MM.1S (cell line): ENCODE results near the gene NELL1.

Source experiments
- DNase-seq: peaks from one replicate; pipeline ENCODE4 v3.0.0-alpha.2; 2015
- H2AFZ ChIP-seq: fragments of 300-600 bp; sonication (generic); 2 replicates; pipeline ENCODE4 v1.6.0; 2016; ENCODE audit warnings: antibody characterized with exemption, low read length
- H3F3A ChIP-seq: fragments of 300-600 bp; sonication (generic); 2 replicates; pipeline ENCODE4 v1.6.1; 2016; ENCODE audit warnings: mild to moderate bottlenecking, antibody characterized with exemption, low read length, moderate library complexity, mixed read lengths; ENCODE audit not compliant: insufficient read depth
- H3K27ac ChIP-seq: fragments of 300-600 bp; sonication (generic); 2 replicates; pipeline ENCODE4 v1.5.1; 2016; ENCODE audit warnings: mild to moderate bottlenecking, low read length
- H3K27me3 ChIP-seq: fragments of 300-600 bp; sonication (generic); replicated peaks from 2 replicates; pipeline ENCODE4 v1.6.0; 2016; ENCODE audit warnings: low read length; ENCODE audit not compliant: insufficient read depth
- H3K36me3 ChIP-seq: fragments of 300-600 bp; sonication (generic); replicated peaks from 2 replicates; pipeline ENCODE4 v1.6.1; 2016; ENCODE audit warnings: mild to moderate bottlenecking, low read length, mixed read lengths; ENCODE audit not compliant: insufficient read depth
- H3K4me1 ChIP-seq: fragments of 300-600 bp; sonication (generic); 2 replicates; pipeline ENCODE4 v1.6.1; 2016; ENCODE audit warnings: low read length, mixed read lengths
- H3K4me2 ChIP-seq: fragments of 300-600 bp; sonication (generic); 2 replicates; pipeline ENCODE4 v1.6.0; 2016; ENCODE audit warnings: low read depth, low read length
- H3K4me3 ChIP-seq: fragments of 300-600 bp; sonication (generic); 2 replicates; pipeline ENCODE4 v1.5.1; 2016; ENCODE audit warnings: low read length, mixed read lengths
- H3K79me2 ChIP-seq: fragments of 300-600 bp; sonication (generic); 2 replicates; pipeline ENCODE4 v1.6.1; 2016; ENCODE audit warnings: mixed run types, low read length, mixed read lengths
- H3K9ac ChIP-seq: fragments of 300-600 bp; sonication (generic); 2 replicates; pipeline ENCODE4 v1.6.1; 2016; ENCODE audit warnings: low read length, mixed read lengths
- H3K9me2 ChIP-seq: fragments of 300-600 bp; sonication (generic); replicated peaks from 2 replicates; pipeline ENCODE4 v1.6.1; 2016; ENCODE audit warnings: mild to moderate bottlenecking, low read length, mixed read lengths; ENCODE audit not compliant: insufficient read depth
- H3K9me3 ChIP-seq: fragments of 300-600 bp; sonication (generic); replicated peaks from 2 replicates; pipeline ENCODE4 v1.6.1; 2016; ENCODE audit warnings: mild to moderate bottlenecking, low read length, mixed read lengths; ENCODE audit not compliant: insufficient read depth
- H4K20me1 ChIP-seq: fragments of 300-600 bp; sonication (generic); 2 replicates; pipeline ENCODE4 v1.6.1; 2016; ENCODE audit warnings: mild to moderate bottlenecking, low read length, moderate library complexity, mixed read lengths; ENCODE audit not compliant: insufficient read depth
- CTCF ChIP-seq: fragments of 300-600 bp; sonication (generic); IDR thresholded peaks from 2 replicates; pipeline ENCODE4 v1.5.1; 2016; ENCODE audit warnings: antibody characterized with exemption, low read length, mixed read lengths
- EZH2 ChIP-seq: fragments of 300-600 bp; sonication (generic); optimal IDR thresholded peaks from 2 replicates; pipeline ENCODE3; 2017; ENCODE audit warnings: low read depth, mild to moderate bottlenecking, antibody characterized with exemption, low read length, mixed read lengths
- EZH2phosphoT487 ChIP-seq: fragments of 300-600 bp; sonication (generic); IDR thresholded peaks from 2 replicates; pipeline ENCODE4 v1.6.1; 2018; ENCODE audit warnings: antibody characterized with exemption, low read length

The NELL1 gene

DNA sequence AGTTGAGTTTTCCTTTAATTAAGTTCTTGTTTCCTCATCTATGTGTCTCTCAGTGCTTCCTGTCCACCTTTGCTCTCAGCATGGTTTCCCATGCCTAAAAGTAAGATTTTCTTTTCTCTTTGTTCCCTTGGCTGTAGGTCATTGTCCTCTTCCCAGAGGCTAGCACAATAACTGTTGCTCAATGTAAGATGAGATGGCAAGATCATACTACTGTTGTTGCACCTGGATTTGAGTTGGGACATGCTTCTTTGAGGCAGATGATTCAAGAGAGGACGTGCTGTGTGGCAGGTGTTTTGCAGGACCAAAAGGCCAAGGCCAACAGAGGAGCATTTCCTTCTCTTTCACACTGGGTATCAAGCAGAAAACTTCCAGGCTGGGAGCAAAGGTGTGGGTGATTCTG is 11.3 kb upstream of the NELL1 start:
- Histone ChIP-seq H3K9ac (no peak overlapping the region), H3K9me2 (no peaks in the 10 kb centered on the region), H2AFZ (no peak overlapping the region), H3F3A (no peaks in the 10 kb centered on the region), H3K4me3 (no peak overlapping the region), H3K4me2 (no peak overlapping the region), H3K79me2 (no peaks in the 10 kb centered on the region), H3K27me3 (no peaks in the 10 kb centered on the region), H3K36me3 (no peaks in the 10 kb centered on the region), H3K4me1 (no peaks in the 10 kb centered on the region), H4K20me1 (no peaks in the 10 kb centered on the region), H3K27ac (no peak overlapping the region), H3K9me3 (no peaks in the 10 kb centered on the region)
- no peak for DNase-seq
- no peak for TF ChIP-seq EZH2

DNA sequence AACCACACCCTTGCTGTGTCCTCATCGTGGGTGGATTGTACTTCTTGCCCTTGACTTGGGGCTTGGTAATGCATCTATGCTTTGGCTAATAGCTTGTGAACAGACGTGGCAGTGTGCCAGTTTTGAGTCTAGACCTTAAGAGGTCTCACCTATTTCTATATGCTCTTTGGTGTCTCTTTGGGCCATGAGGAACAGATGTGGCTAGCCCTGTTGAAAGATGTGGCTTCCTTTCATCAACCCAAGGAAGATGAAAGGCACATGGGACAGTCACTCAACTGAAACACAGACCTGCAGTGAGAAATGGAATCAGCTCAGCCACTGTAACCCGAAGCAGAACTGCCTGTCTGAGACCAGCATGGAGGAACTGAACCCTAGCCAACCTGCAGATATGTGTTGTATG is 7.9 kb upstream of the NELL1 start:
- no peak for DNase-seq
- TF ChIP-seq EZH2phosphoT487 (no peak), EZH2 (no peak), CTCF (no peak)
- H3K9me2 ChIP-seq: no peaks in the 10 kb centered on the region

GRCh38 chr11:20661850-20662249 is 7.5 kb upstream of the NELL1 start:
- no peaks in the 10 kb centered on the region for H3K9me3 ChIP-seq
- H3K36me3 ChIP-seq: no peaks in the 10 kb centered on the region
- TF ChIP-seq CTCF: no peak
- no peak for TF ChIP-seq EZH2phosphoT487
- TF ChIP-seq EZH2: no peak
- H3K4me3 ChIP-seq: no peak overlapping the region
- H3K4me1 ChIP-seq: no peaks in the 10 kb centered on the region
- H4K20me1 ChIP-seq: no peaks in the 10 kb centered on the region
- H3K27me3 ChIP-seq: no peaks in the 10 kb centered on the region
- no peaks in the 10 kb centered on the region for H3F3A ChIP-seq
- H3K4me2 ChIP-seq: no peak overlapping the region
- no peak overlapping the region for H3K27ac ChIP-seq
- no peaks in the 10 kb centered on the region for H3K79me2 ChIP-seq
- DNase-seq: no peak
- H3K9ac ChIP-seq: no peak overlapping the region
- no peaks in the 10 kb centered on the region for H3K9me2 ChIP-seq
- no peak overlapping the region for H2AFZ ChIP-seq

More for the DNA sequence above, 7.9 kb upstream of the NELL1 start:
- no peaks in the 10 kb centered on the region for H4K20me1 ChIP-seq
- no peaks in the 10 kb centered on the region for H3K27me3 ChIP-seq
- no peak overlapping the region for H3K4me2 ChIP-seq
- H3F3A ChIP-seq: no peaks in the 10 kb centered on the region
- H3K9me3 ChIP-seq: no peaks in the 10 kb centered on the region
- no peak overlapping the region for H3K27ac ChIP-seq
- H3K36me3 ChIP-seq: no peaks in the 10 kb centered on the region
- no peaks in the 10 kb centered on the region for H3K4me1 ChIP-seq
- H3K4me3 ChIP-seq: no peak overlapping the region
- no peak overlapping the region for H3K9ac ChIP-seq
- H2AFZ ChIP-seq: no peak overlapping the region
- H3K79me2 ChIP-seq: no peaks in the 10 kb centered on the region

- DNase-seq: no peak
- Histone ChIP-seq H2AFZ (no peak overlapping the region), H3K9me3 (no peaks in the 10 kb centered on the region), H3K36me3 (no peaks in the 10 kb centered on the region), H3K9me2 (no peaks in the 10 kb centered on the region), H4K20me1 (no peaks in the 10 kb centered on the region), H3K27ac (no peak overlapping the region), H3F3A (no peaks in the 10 kb centered on the region), H3K4me2 (no peak overlapping the region), H3K4me1 (no peaks in the 10 kb centered on the region), H3K79me2 (no peaks in the 10 kb centered on the region), H3K9ac (no peak overlapping the region), H3K4me3 (no peak overlapping the region), H3K27me3 (0 out of 2 replicates have a peak, but pooled peaks cover 6% of the 10 kb centered on the region)
- TF ChIP-seq EZH2phosphoT487 (no peak), CTCF (no peak), EZH2 (no peak)
Measured at GRCh38 chr11:20668131-20668809, 1.1 kb upstream of the NELL1 start.
